Measurements from ENCODE around the gene NSMCE1. TPM values are rescaled to one million over a fixed set of nuclear protein-coding genes. Genes with fewer than 3 reads are reported as not detected.

The NSMCE1 gene
- total and polyA plus RNA-seq, 2 of the 8 experiments (the other 6 are each of a cell fraction or from before 2014, with no cell fraction given) = 8.1 to 16.6 TPM

GRCh38 chr16:27240948-27241531 lies 27.5 kb downstream of the NSMCE1 start:
- no peak overlapping the region for H4K91ac ChIP-seq (replicated peaks; ENCODE audit: insufficient read length, low read length)
- no peak overlapping the region for H2BK5ac ChIP-seq (ENCODE audit: low read depth, low read length)
- no peak overlapping the region for H2BK15ac ChIP-seq (ENCODE audit: low read length)
- H3K18ac ChIP-seq (ENCODE audit: extremely low read depth, low read length) = no peak overlapping the region
- no peak overlapping the region for H2BK120ac ChIP-seq (replicated peaks; ENCODE audit: low read depth, low read length)
- H3K4me2 ChIP-seq (ENCODE audit: insufficient read depth in 1 of 2, low read depth in 2 of 2, low read length in 2 of 2) = no peak overlapping the region
- ChIA-PET CTCF (ENCODE audit: partially characterized antibody) (interaction anchor here (0.8 to 17.4 kb wide), 4 partner anchors 11 to 128 kb away, joined by 3 to 241 read pairs (median 10); no protein-coding TSS in a partner anchor), POLR2A (ENCODE audit: partially characterized antibody) (interaction anchor here (0.6 to 1.0 kb wide), 2 partner anchors 9 to 127 kb away, joined by 3 to 4 read pairs; no protein-coding TSS in a partner anchor)
- no peak overlapping the region for H2AK5ac ChIP-seq (ENCODE audit: low read depth, low read length)
- no peak overlapping the region for H3K23ac ChIP-seq (ENCODE audit: insufficient read length)
- no peak overlapping the region for H3K56ac ChIP-seq (replicated peaks; ENCODE audit: insufficient read length, low read depth, low read length)
- no peak overlapping the region for H4K5ac ChIP-seq (ENCODE audit: insufficient read length, low read depth, low read length)
- H3K4me3 ChIP-seq (ENCODE audit: extremely low read depth in 1 of 4, insufficient read depth in 2 of 4, low read depth in 3 of 4, low read length in 4 of 4) = no peak overlapping the region
- H2BK12ac ChIP-seq (ENCODE audit: low read depth, low read length) = no peak overlapping the region
- no peak overlapping the region for H2AFZ ChIP-seq (ENCODE audit: low read length)
- H2BK20ac ChIP-seq (ENCODE audit: low read length) = no peak overlapping the region
- H3K23me2 ChIP-seq (ENCODE audit: low read depth, low read length) = no peaks in the 10 kb centered on the region
- no peak for FAIRE-seq
- no peak overlapping the region for H3K4ac ChIP-seq (replicated peaks; ENCODE audit: insufficient read length, low read depth, low read length)
- H3K27me3 ChIP-seq (replicated peaks in 1 of 4; ENCODE audit: control insufficient read depth in 3 of 4, extremely low read depth in 1 of 4, insufficient read depth in 3 of 4, low read length in 3 of 4) = no peaks in the 10 kb centered on the region
- no peak for TF ChIP-seq FOSL1 (IDR thresholded peaks at IDR 0.05; ENCODE audit: insufficient read depth, low read depth, low read length)
- TF ChIP-seq SAP30 (IDR thresholded peaks at IDR 0.05; ENCODE audit: insufficient read depth, insufficient replicate concordance, low read length) = no peak
- TF ChIP-seq EGR1 (IDR thresholded peaks at IDR 0.05; ENCODE audit: borderline replicate concordance, low read depth, low read length) = no peak
- no peak for TF ChIP-seq MAFK (IDR thresholded peaks at IDR 0.05; ENCODE audit: low read depth, low read length)
- no peak for TF ChIP-seq RAD21 (IDR thresholded peaks at IDR 0.05 in 1 of 2, conservative IDR thresholded peaks at IDR 0.05 in 1 of 2; ENCODE audit: low read depth in 2 of 2, low read length in 2 of 2)
- no peak for DNase-seq (ENCODE audit: low read depth in 1 of 2, low spot score in 2 of 2)
- no peaks in the 10 kb centered on the region for H3K9me3 ChIP-seq (ENCODE audit: insufficient read depth in 2 of 2, low read depth in 1 of 2, low read length in 1 of 2)
- H3K79me2 ChIP-seq (ENCODE audit: control insufficient read depth in 1 of 2, insufficient read depth in 2 of 2, low read length in 2 of 2) = no peaks in the 10 kb centered on the region
- WGBS, 2 experiments (ENCODE audit: extremely low coverage in 1 of 2, insufficient coverage in 1 of 2, insufficient read length in 1 of 2, insufficient replicate concordance in 2 of 2, low coverage in 1 of 2, low lambda C conversion rate in 2 of 2, missing lambda C conversion rate in 1 of 2) = 91% methylated on average over 6 of the region's 6 CpGs; no CpG with 5 or more reads in 1 of the 2 experiments
- no peak overlapping the region for H4K8ac ChIP-seq (ENCODE audit: extremely low read depth, insufficient read depth, low read length)
- H3K4me1 ChIP-seq (replicated peaks in 1 of 4; ENCODE audit: control insufficient read depth in 3 of 4, insufficient read depth in 4 of 4, low read length in 3 of 4) = peaks cover 0 to 6% (median 3%) of the 10 kb centered on the region in 4 experiments; a peak in 3 of 7 replicates
- no peaks in the 10 kb centered on the region for H3K36me3 ChIP-seq (ENCODE audit: control insufficient read depth in 2 of 4, insufficient read depth in 4 of 4, low read length in 3 of 4)
- H4K20me1 ChIP-seq (replicated peaks in 1 of 2; ENCODE audit: control insufficient read depth in 1 of 2, insufficient read depth in 2 of 2, low read length in 2 of 2) = no peaks in the 10 kb centered on the region
- H3K14ac ChIP-seq (ENCODE audit: insufficient read length) = no peak overlapping the region
- H3K79me1 ChIP-seq (ENCODE audit: low read depth, low read length) = no peaks in the 10 kb centered on the region
- H3K27ac ChIP-seq (ENCODE audit: low read depth, low read length) = no peak overlapping the region
- no peak overlapping the region for H3K9ac ChIP-seq (replicated peaks in 1 of 4; ENCODE audit: extremely low read depth in 1 of 4, low read depth in 3 of 4, low read length in 3 of 4)

All from H1 (cell line).